Measurements from ENCODE around the gene DMC1.
A peak's percentile ranks its signal among the peaks of the same experiment; 100 is the strongest.
"Not testable (repeated sequence)": the region's sequence is repeated elsewhere in the genome, so short reads cannot be mapped to it uniquely, and the experiment has no call there.

The DMC1 gene

DNA sequence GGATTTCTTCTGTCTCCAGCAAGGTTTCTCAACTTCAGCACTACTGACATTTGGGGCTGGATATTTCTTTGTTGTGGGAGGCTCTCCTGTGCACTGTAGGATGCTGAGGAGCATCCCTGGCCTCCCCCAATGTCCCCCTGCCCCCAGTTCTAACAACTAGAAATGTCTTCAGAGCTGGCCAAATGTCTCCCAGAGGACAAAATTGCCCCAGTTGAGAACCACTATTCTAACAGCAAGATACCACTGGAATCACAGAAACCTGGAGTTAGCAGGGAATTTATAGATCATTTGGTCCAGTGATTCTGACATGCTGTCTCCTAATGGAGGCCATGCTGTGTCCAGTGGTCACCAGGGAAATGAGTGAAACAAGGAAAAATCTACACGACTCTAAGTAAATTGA, 32.2 kb upstream of the DMC1 start:
- TF ChIP-seq, protein P1, sequence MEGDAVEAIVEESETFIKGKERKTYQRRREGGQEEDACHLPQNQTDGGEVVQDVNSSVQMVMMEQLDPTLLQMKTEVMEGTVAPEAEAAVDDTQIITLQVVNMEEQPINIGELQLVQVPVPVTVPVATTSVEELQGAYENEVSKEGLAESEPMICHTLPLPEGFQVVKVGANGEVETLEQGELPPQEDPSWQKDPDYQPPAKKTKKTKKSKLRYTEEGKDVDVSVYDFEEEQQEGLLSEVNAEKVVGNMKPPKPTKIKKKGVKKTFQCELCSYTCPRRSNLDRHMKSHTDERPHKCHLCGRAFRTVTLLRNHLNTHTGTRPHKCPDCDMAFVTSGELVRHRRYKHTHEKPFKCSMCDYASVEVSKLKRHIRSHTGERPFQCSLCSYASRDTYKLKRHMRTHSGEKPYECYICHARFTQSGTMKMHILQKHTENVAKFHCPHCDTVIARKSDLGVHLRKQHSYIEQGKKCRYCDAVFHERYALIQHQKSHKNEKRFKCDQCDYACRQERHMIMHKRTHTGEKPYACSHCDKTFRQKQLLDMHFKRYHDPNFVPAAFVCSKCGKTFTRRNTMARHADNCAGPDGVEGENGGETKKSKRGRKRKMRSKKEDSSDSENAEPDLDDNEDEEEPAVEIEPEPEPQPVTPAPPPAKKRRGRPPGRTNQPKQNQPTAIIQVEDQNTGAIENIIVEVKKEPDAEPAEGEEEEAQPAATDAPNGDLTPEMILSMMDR (IDR thresholded peaks at IDR 0.05; ENCODE audit: low read depth, low read length), result no peak
- Histone ChIP-seq H3K9me3 (ENCODE audit: severe bottlenecking) (no peaks in the 10 kb centered on the region), H3K27ac (no peak overlapping the region), H3K27me3 (ENCODE audit: insufficient read depth, low read depth, severe bottlenecking) (no peaks in the 10 kb centered on the region), H3K4me3 (ENCODE audit: low read depth, low read length) (no peak overlapping the region), H3K36me3 (peaks cover 13% of the 10 kb centered on the region)
- no peak for DNase-seq

DNA sequence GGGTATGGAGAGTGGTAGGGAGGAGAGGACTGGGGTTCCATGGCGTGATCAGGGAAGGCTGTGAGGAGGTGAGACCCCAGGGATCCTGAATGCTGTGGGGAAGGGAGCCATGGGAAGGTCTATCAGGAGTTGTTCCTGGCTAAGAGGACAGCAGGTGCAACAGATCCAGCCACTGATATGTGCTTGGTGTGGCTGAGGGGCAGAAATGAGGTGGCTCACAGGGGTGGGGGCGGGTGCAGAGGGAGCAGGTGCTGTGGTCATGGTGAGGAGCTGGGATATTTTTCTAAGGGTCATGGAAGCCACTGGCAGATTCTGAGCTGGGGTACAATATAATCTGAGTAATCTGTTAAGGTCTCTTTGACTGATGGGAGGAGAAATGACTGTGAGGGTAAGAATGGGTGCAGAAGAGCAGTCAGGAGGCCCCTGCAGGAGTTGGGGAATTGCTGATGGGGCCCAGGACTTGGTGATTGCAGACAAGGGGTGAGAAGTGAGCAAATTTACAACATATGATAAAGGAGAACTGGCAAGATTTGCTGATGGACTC, 31.3 kb upstream of the DMC1 start:
- no peak overlapping the region for H3K4me3 ChIP-seq (ENCODE audit: low read depth, low read length)
- no peaks in the 10 kb centered on the region for H3K9me3 ChIP-seq (ENCODE audit: severe bottlenecking)
- no peaks in the 10 kb centered on the region for H3K27me3 ChIP-seq (ENCODE audit: insufficient read depth, low read depth, severe bottlenecking)
- no peak for DNase-seq
- H3K27ac ChIP-seq, result no peak overlapping the region
- TF ChIP-seq, protein P1 (IDR thresholded peaks at IDR 0.05; ENCODE audit: low read depth, low read length), result no peak
- H3K36me3 ChIP-seq, result peaks cover 14% of the 10 kb centered on the region

DNA sequence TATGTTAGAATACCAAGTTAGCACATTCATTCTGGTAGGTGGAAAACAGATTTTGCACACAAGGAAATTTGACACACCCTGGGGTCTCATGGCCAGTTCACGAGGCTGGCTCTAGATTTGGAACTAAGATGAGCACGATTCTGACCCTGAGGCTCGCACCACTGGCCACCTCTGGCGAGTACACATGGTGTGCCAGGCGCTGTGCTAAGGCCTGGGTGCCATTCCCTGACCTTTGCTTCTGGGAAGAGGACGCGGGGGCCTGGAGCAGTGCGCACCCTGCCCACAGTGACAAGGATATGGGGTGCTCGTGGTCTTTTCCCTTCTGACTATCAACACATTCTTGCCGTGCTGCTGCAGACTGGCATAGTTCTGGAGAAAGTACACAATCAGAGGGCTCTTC, 29.5 kb upstream of the DMC1 start:
- no peak for DNase-seq
- TF ChIP-seq, protein P1 (IDR thresholded peaks at IDR 0.05; ENCODE audit: low read depth, low read length), result no peak
- no peaks in the 10 kb centered on the region for H3K27me3 ChIP-seq (ENCODE audit: insufficient read depth, low read depth, severe bottlenecking)
- peaks cover 14% of the 10 kb centered on the region for H3K36me3 ChIP-seq
- peak overlapping the region; percentile 34; the same call in 1 of the 2 replicates for H3K27ac ChIP-seq
- no peak overlapping the region for H3K4me3 ChIP-seq (ENCODE audit: low read depth, low read length)
- H3K9me3 ChIP-seq (ENCODE audit: severe bottlenecking), result no peaks in the 10 kb centered on the region

DNA sequence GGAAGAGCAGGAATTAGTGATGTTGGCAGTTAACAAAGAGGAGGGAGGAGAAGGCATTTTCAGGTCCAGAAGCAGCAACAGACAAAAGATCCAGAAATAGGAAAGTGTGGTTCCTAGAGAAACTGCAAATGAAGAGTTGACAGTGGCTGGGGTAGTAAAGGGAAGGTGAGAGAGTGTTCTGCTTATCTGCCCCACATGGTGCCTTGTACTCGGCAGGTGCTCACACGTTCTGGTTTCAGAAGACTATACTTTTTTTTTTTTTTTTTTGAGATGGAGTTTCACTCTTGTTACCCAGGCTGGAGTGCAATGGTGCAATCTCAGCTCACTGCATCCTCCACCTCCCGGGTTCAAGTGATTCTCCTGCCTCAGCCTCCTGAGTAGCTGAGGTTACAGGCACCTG, 12.9 kb upstream of the DMC1 start:
- not testable (repeated sequence) for H3K36me3 ChIP-seq; H3K9me3 ChIP-seq (ENCODE audit: severe bottlenecking); DNase-seq; H3K27me3 ChIP-seq (ENCODE audit: insufficient read depth, low read depth, severe bottlenecking); H3K4me3 ChIP-seq (ENCODE audit: low read depth, low read length); H3K27ac ChIP-seq

DNA sequence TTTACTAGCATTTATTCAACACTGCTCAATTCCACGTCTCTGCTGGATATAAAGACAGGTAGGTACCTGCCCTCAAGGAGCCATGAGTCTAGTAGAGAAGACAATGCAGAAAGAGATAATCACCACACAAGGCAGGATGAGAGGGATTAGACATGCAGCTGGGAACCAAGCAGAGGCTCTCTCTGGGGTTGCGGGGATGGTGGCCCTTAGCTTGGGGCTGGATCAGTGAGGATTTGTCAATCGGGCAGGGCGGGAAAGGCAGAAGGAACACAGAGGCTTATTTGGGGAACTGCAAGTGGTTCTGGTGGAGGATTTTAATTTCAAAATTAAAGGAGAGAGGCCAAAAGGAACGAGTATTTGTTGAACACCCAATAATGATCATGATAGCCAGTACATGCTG, 8.5 kb upstream of the DMC1 start:
- no peak overlapping the region for H3K27ac ChIP-seq
- no peak overlapping the region for H3K4me3 ChIP-seq (ENCODE audit: low read depth, low read length)
- H3K36me3 ChIP-seq, result no peaks in the 10 kb centered on the region
- peak; percentile 65 for DNase-seq
- no peaks in the 10 kb centered on the region for H3K27me3 ChIP-seq (ENCODE audit: insufficient read depth, low read depth, severe bottlenecking)
- no peaks in the 10 kb centered on the region for H3K9me3 ChIP-seq (ENCODE audit: severe bottlenecking)
- TF ChIP-seq, protein P1 (IDR thresholded peaks at IDR 0.05; ENCODE audit: low read depth, low read length), result no peak

DNA sequence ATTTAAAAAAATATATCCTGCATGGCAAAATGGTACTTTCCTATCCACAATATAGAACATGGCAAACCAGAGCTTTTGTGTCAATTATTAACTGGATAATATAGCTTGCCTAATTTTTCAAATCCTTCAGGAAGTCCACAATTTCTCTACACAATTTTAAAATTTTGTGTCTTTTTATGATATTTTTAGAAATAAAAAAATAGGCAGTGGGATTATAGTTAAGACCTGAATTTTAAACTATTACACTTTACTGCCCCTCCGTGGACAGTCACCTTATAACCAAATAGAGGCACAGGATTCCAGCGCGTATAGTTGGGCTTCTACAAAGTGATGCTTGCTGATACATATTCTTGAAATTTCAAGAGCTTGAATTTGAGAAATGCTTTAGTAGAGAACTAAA, 2.1 kb upstream of the DMC1 start:
- peak; percentile 32 for DNase-seq
- H3K36me3 ChIP-seq, result no peaks in the 10 kb centered on the region
- no peak overlapping the region for H3K4me3 ChIP-seq (ENCODE audit: low read depth, low read length)
- no peaks in the 10 kb centered on the region for H3K9me3 ChIP-seq (ENCODE audit: severe bottlenecking)
- no peaks in the 10 kb centered on the region for H3K27me3 ChIP-seq (ENCODE audit: insufficient read depth, low read depth, severe bottlenecking)
- no peak overlapping the region for H3K27ac ChIP-seq
- TF ChIP-seq, protein P1 (IDR thresholded peaks at IDR 0.05; ENCODE audit: low read depth, low read length), result no peak; the same call in 1 of the 2 replicates
